GM12864 (cell line): ENCODE measurements around the gene HS3ST1.

Experiments
- DNase-seq: peaks from one replicate; pipeline ENCODE4 v3.0.0-alpha.2; 2011; ENCODE audit warnings: low read depth
- H3K4me3 ChIP-seq: 2 replicates; pipeline ENCODE4 v1.5.1; 2011; ENCODE audit warnings: mild to moderate bottlenecking, low read depth, low read length, control low read depth
- CTCF ChIP-seq: IDR thresholded peaks from 2 replicates; pipeline ENCODE4 v1.5.1; 2011; ENCODE audit warnings: low read depth, mild to moderate bottlenecking, moderate library complexity, low read length, control low read depth, inconsistent platforms; ENCODE audit errors: missing control alignments

The HS3ST1 gene

DNA sequence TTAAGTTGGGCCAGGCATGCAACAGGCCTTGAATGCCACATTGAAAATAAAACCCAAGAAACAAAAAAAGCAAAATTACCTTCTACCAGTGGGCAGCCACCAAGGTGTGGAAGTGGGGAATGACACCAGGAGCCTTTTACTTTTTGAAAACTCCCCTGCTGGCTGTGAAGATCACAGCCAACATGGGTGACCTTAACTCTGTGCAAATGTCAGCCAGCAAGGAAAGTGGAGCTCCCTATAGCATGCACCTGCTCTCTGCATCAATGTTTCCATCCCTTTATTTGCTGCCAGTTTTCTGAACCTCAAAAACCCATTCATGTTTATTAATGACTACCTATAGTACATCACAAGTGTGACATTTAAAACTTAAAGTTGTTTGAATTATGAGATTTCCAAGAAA is 63.7 kb downstream of the HS3ST1 start:
- H3K4me3 ChIP-seq = no peak overlapping the region
- no peak for TF ChIP-seq CTCF
- DNase-seq = no peak

- no peak for TF ChIP-seq CTCF
- no peak for DNase-seq
- no peak overlapping the region for H3K4me3 ChIP-seq
Measured at GRCh38 chr4:11359591-11359990, 69.1 kb downstream of the HS3ST1 start.

DNA sequence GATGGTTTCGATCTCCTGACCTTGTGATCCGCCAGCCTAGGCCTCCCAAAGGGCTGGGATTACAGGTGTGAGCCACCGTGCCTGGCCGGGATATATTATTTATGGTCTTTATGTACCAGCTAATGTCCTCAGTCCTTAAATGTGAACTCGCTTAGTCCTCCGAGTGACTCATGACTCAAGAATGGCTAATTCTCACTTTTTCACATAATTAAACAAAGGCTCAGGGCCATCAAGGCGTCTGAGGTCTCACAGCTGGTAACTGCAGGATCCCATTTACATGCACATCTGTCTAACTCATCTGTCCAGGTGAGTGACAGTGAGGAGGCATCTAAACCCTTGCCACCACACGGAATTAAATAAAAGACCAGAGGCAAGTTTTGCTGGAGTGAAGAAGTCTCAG is 73.5 kb downstream of the HS3ST1 start:
- no peak for TF ChIP-seq CTCF
- H3K4me3 ChIP-seq = no peak overlapping the region
- no peak for DNase-seq

DNA sequence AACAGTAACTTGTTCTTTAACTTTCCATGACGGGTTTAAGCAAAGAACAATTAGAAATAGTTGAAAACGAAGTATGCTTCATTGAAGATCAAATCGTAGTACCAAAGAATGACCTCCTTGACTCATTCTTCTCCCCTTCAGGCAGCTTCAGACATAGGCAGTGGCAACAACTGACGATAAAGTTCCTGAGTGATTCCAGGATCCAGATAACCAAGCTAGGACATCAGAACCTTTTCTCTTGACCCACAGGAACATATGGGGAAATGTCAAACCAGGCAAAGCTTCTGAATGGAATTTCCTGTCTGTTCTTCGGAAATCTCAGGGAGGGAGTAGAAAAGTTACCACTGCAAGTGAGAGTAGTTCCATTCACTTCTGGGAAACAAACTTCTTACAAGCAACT is 74.2 kb downstream of the HS3ST1 start:
- DNase-seq = no peak
- H3K4me3 ChIP-seq = no peak overlapping the region
- no peak for TF ChIP-seq CTCF

GRCh38 chr4:11348449-11349088 is 80.1 kb downstream of the HS3ST1 start:
- TF ChIP-seq CTCF = no peak
- H3K4me3 ChIP-seq = no peak overlapping the region
- no peak for DNase-seq

- no peak for DNase-seq
- H3K4me3 ChIP-seq = no peak overlapping the region
- no peak for TF ChIP-seq CTCF
Measured at GRCh38 chr4:11344916-11345315, 83.8 kb downstream of the HS3ST1 start.

DNA sequence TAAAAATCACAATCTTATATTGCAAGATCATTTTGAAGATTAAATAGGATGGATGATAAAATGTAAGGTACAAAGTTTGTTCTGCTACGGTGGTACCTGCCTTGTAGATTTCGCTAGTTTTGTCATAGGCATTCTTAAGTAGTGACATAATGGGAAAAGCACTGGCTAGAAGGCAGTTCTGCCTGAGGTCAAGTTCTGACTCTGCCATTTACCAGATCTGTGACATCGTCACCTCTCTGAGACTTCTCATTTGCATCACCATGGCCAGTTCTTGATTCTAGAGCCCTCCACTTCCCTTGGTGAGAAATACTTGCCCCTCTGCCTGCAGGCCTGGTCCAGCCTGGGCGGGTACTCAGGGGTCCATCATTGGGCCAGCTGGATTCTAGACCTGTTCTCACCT is 85.2 kb downstream of the HS3ST1 start:
- no peak for TF ChIP-seq CTCF
- no peak overlapping the region for H3K4me3 ChIP-seq
- no peak for DNase-seq
